ENCODE results near the gene HES4.

DNA sequence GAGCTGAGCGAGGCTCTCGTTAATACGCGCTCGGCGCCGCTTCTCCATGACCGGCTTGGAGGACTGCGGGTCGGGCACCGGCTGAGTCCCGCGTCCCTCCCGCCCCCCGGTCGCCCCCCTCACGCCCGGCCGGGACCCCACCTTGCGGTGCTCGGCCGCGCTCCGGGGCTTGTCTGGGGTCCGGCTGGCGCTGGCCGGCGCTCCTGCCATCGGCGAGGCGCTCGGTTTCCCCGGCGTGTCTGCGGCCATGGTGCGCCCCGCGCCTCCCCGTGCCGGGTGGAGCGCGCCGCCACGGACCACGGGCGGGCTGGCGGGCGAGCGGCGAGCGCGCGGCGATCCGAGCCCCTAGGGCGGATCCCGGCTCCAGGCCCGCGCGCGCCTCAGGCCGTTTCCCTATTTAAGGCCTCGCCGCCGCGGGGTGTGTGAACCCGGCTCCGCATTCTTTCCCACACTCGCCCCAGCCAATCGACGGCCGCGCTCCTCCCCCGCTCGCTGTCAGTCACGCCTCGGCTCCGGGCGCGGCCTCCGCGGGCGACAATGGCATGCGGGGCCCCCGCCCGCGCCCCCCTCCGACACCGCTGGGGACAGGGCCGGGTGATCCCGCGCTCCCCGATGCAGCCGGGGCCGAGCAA lies at the start of gene HES4:
- TF ChIP-seq, protein P1, sequence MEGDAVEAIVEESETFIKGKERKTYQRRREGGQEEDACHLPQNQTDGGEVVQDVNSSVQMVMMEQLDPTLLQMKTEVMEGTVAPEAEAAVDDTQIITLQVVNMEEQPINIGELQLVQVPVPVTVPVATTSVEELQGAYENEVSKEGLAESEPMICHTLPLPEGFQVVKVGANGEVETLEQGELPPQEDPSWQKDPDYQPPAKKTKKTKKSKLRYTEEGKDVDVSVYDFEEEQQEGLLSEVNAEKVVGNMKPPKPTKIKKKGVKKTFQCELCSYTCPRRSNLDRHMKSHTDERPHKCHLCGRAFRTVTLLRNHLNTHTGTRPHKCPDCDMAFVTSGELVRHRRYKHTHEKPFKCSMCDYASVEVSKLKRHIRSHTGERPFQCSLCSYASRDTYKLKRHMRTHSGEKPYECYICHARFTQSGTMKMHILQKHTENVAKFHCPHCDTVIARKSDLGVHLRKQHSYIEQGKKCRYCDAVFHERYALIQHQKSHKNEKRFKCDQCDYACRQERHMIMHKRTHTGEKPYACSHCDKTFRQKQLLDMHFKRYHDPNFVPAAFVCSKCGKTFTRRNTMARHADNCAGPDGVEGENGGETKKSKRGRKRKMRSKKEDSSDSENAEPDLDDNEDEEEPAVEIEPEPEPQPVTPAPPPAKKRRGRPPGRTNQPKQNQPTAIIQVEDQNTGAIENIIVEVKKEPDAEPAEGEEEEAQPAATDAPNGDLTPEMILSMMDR (IDR thresholded peaks at IDR 0.05) = no peak
- TF ChIP-seq POLR2AphosphoS5 (IDR thresholded peaks at IDR 0.05; ENCODE audit: low read depth, low read length) (no peak), GABPA (IDR thresholded peaks at IDR 0.05; ENCODE audit: low read depth) (no peak), EP300 (IDR thresholded peaks at IDR 0.05; ENCODE audit: borderline replicate concordance in 1 of 2, low read depth in 1 of 2, low read length in 1 of 2) (no peak), SIN3A (IDR thresholded peaks at IDR 0.05; ENCODE audit: borderline replicate concordance, low read depth, low read length) (no peak), RAD21 (IDR thresholded peaks at IDR 0.05; ENCODE audit: low read length) (no peak), EZH2phosphoT487 (IDR thresholded peaks at IDR 0.05; ENCODE audit: borderline replicate concordance, low read depth) (no peak)
- TF ChIP-seq, protein P2, sequence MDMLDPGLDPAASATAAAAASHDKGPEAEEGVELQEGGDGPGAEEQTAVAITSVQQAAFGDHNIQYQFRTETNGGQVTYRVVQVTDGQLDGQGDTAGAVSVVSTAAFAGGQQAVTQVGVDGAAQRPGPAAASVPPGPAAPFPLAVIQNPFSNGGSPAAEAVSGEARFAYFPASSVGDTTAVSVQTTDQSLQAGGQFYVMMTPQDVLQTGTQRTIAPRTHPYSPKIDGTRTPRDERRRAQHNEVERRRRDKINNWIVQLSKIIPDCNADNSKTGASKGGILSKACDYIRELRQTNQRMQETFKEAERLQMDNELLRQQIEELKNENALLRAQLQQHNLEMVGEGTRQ (IDR thresholded peaks at IDR 0.05; ENCODE audit: borderline replicate concordance, low read depth, low read length) = no peak
- TF ChIP-seq, protein P3, sequence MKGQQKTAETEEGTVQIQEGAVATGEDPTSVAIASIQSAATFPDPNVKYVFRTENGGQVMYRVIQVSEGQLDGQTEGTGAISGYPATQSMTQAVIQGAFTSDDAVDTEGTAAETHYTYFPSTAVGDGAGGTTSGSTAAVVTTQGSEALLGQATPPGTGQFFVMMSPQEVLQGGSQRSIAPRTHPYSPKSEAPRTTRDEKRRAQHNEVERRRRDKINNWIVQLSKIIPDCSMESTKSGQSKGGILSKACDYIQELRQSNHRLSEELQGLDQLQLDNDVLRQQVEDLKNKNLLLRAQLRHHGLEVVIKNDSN (IDR thresholded peaks at IDR 0.05; ENCODE audit: borderline replicate concordance, low read depth) = no peak
